GM21367 (cell line): Measurements from ENCODE around the gene SLC1A3.
A peak's percentile ranks its signal among the peaks of the same experiment; 100 is the strongest.

ENCODE experiments used
- ATAC-seq: cut with Tn5 transposase; IDR thresholded peaks from one replicate; pipeline ENCODE4 v1.9.1; 2021; ENCODE audit not compliant: unreplicated experiment

SLC1A3 gene

GRCh38 chr5:36683821-36684434 is 77.5 kb downstream of the SLC1A3 start:
- no peak for ATAC-seq

GRCh38 chr5:36685631-36686288 is 79.4 kb downstream of the SLC1A3 start:
- no peak for ATAC-seq

GRCh38 chr5:36686881-36687280 is 80.5 kb downstream of the SLC1A3 start:
- ATAC-seq = no peak

GRCh38 chr5:36688722-36689121 is 82.3 kb downstream of the SLC1A3 start:
- ATAC-seq = no peak

GRCh38 chr5:36689225-36689624 is 82.8 kb downstream of the SLC1A3 start:
- no peak for ATAC-seq

- peak; percentile 80 for ATAC-seq
Observed at GRCh38 chr5:36690041-36690961, 83.9 kb downstream of the SLC1A3 start.

GRCh38 chr5:36691226-36691625 is 84.8 kb downstream of the SLC1A3 start:
- no peak for ATAC-seq

- no peak for ATAC-seq
Observed at GRCh38 chr5:36691696-36692371, 85.4 kb downstream of the SLC1A3 start.

- peak; percentile 56 for ATAC-seq
Observed at GRCh38 chr5:36692791-36693763, 86.7 kb downstream of the SLC1A3 start.

- no peak for ATAC-seq
Observed at GRCh38 chr5:36694351-36694750, 87.9 kb downstream of the SLC1A3 start.

GRCh38 chr5:36696059-36696673 is 89.8 kb downstream of the SLC1A3 start:
- ATAC-seq = peak; percentile 53

GRCh38 chr5:36698031-36698430 is 91.6 kb downstream of the SLC1A3 start:
- no peak for ATAC-seq

GRCh38 chr5:36701085-36701698 is 94.8 kb downstream of the SLC1A3 start:
- ATAC-seq = peak; percentile 97

GRCh38 chr5:36703245-36703860 is 96.9 kb downstream of the SLC1A3 start:
- ATAC-seq = no peak

GRCh38 chr5:36704131-36704530 is 97.7 kb downstream of the SLC1A3 start:
- ATAC-seq = no peak

- no peak for ATAC-seq
Observed at GRCh38 chr5:36705055-36705454, 98.6 kb downstream of the SLC1A3 start.

GRCh38 chr5:36706662-36707061 is 100.3 kb downstream of the SLC1A3 start:
- ATAC-seq = no peak

GRCh38 chr5:36708996-36709395 is 102.6 kb downstream of the SLC1A3 start:
- no peak for ATAC-seq

GRCh38 chr5:36710039-36710438 is 103.6 kb downstream of the SLC1A3 start:
- ATAC-seq = no peak
